ENCODE data around the gene RNU6-9.

RNU6-9 gene

DNA sequence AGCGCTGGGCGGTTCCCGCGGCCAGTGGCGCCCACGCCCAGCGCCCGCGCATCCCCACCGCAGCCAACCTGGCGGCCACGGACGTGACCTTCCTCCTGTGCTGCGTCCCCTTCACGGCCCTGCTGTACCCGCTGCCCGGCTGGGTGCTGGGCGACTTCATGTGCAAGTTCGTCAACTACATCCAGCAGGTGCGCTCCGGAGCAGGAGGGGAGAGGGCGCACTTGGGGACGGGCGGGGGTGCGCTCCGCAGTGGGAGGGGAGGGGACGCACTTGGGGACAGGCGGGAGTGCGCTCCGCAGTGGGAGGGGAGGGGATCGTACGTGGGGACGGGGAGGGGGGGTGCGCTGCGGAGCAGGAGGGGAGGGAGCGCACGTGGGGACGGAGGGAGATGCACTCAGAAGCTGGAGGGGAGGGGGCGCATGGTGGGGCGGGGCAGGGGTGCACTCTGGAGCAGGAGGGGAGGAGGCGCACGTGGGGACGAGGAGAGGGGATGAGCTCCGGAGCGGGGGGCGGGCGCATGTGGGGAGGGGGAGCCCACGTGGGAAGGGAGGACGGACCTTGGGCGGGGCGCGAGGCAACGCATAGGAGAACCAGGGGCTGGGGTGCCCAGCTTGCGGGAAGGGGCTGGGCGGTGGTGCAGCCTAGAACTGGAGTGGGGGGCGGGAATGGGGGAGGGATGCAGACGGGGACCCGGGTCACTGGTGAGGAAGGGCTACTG lies 25.4 kb downstream of the RNU6-9 start:
- DNase-seq (ENCODE audit: low read depth in 2 of 2): no peak

DNA sequence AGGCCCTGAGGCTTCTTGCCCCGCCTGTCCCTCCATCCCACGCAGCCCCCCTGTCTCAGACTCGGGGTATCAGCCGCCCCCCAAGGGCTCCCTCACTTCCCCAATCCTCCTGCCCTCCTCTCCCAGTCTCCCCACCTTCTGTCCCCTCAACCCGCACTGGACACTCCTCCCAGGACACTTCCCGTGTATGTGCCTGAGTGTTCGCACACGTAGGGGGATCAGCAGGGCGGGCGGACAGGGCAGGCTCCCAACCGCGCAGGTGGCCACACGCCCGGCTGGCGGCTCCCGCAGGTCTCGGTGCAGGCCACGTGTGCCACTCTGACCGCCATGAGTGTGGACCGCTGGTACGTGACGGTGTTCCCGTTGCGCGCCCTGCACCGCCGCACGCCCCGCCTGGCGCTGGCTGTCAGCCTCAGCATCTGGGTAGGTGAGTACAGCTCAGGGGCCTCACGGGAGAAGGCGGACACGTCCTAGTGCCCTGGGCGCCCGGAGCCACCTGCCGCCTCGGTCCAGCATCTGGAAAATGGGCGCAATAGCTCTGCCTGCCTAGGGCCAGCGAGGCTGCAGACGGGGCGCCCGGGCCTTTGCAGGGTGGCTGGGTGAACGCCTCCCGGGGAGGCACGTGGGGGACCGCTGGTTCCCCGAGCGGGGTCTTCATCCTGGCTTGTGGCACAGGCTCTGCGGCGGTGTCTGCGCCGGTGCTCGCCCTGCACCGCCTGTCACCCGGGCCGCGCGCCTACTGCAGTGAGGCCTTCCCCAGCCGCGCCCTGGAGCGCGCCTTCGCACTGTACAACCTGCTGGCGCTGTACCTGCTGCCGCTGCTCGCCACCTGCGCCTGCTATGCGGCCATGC lies 26.1 kb downstream of the RNU6-9 start:
- no peak for DNase-seq (ENCODE audit: low read depth in 2 of 2)

DNA sequence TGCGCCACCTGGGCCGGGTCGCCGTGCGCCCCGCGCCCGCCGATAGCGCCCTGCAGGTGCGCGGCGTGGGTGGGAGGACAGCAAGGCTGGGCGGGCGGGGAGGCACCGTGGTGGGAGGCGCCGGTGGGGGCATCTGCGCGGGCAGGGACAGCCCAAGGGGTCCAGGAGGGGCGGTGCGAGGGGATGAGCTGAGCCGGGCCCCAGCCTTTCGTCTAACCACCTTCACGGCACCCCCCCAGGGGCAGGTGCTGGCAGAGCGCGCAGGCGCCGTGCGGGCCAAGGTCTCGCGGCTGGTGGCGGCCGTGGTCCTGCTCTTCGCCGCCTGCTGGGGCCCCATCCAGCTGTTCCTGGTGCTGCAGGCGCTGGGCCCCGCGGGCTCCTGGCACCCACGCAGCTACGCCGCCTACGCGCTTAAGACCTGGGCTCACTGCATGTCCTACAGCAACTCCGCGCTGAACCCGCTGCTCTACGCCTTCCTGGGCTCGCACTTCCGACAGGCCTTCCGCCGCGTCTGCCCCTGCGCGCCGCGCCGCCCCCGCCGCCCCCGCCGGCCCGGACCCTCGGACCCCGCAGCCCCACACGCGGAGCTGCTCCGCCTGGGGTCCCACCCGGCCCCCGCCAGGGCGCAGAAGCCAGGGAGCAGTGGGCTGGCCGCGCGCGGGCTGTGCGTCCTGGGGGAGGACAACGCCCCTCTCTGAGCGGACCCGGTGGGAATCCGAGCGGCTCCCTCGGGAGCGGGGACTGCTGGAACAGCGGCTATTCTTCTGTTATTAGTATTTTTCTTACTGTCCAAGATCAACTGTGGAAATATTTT lies 27.0 kb downstream of the RNU6-9 start:
- DNase-seq (ENCODE audit: low read depth in 2 of 2): peak in 1 of 2 donors; percentile 65

DNA sequence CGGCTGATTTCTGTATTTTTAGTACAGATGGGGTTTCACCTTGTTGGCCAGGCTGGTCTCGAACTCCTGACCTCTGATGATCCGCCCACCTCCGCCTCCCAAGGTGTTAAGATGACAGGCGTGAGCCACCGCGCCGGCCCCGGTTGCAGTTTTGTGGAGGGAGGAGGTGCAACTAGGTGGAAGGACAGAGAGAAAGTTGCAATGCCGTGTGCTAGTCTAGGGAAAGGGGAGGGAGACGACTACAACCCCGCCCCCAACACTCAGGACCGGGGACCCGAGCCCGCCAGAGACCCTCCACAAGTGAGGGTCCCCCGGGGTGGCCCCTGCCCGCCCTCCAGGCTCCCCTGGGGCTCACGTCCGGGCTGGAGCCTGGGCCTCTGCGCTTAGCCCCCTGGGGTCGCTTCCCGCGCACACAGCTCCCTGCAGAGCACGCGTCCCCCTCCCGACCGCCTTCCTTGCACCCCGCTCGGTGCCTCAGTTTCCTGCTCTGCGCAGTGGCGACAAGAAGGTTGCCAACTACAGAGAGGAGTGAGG lies 31.3 kb downstream of the RNU6-9 start:
- DNase-seq (ENCODE audit: low read depth in 2 of 2): no peak

DNA sequence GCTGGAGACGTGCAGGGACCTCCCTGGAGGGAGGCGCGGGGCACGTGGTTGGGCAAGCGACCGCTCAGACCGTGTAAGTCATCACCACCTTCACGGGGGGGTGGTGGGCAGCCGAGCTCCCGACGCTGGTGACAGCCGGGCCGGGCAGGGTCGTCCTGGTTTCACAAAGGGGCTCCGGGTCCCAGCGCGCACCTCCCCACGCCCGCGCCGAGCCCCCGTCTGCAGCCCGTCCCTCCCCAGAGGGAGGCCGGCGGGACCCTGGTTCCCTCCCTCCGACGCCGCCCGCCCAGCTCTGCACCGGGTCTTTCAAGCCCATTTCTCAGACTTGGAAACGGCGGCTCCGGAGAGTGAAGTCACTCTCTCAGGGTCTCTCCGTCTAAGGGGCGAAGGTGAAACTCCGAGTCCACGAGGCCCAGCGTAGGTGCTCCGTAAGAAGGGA lies 31.8 kb downstream of the RNU6-9 start:
- no peak for DNase-seq (ENCODE audit: low read depth in 2 of 2)

DNA sequence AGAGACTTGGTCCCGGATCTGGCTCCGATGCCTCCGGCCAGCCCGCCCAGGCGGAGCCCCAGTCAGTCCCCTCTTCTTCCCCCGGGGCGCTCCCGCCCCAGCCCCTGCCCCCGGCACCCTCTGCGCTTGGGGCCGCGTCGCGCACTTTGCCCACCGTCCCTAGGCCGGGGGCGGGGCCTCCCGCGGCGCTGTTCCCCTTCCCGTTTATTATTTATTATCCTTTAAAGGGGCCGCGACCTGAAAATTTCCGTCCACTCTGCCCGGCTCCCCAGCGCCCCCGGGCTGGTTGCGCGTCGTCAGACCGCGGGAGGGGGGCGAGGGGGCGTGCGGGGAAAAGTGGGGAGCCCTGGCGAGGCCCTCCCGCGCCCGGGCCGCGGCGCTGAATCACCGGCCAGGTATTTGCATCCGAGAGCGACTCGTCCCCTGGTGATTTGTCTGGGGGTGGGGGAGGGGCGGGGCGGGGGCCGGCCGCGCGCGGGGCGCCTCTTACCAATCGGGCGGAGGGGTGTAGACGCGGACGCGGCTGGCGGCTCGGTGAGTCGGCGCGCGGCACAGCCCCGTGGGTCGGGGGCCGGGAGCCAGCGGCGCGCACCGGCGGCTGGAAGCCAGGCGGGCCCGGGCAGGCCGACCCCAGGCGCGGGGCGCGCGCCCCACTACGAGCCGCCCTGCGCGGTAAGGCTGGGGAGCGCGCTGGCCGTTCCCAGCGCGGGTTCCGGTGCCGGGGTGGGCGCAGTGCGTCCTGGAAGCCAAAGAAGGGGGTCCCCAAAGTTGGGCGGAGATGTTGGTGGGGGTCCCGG lies 32.4 kb downstream of the RNU6-9 start, which contains the start of gene ARID3A:
Gene ARID3A, plus strand, starts transcription at position 510 of the 797 bp plus-strand sequence. CDS start 3,494 bp downstream, outside the sequence.
- DNase-seq (ENCODE audit: low read depth in 2 of 2): peak in 1 of 2 donors; percentile 73

DNA sequence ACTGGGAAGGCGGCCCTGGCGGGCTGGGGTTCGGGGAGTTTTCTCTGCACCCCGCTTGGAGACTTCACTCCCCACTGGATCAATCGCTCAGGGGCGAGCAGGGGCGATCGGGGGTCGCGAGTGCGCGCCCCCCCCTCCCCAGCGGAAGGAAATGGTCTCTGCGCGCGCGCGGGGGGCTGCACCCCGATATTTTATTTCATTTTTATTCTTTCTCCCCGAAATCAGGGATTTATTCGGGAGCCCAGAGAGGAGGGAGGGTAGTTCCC lies 33.0 kb downstream of the RNU6-9 start:
- no peak for DNase-seq (ENCODE audit: low read depth in 2 of 2)

DNA sequence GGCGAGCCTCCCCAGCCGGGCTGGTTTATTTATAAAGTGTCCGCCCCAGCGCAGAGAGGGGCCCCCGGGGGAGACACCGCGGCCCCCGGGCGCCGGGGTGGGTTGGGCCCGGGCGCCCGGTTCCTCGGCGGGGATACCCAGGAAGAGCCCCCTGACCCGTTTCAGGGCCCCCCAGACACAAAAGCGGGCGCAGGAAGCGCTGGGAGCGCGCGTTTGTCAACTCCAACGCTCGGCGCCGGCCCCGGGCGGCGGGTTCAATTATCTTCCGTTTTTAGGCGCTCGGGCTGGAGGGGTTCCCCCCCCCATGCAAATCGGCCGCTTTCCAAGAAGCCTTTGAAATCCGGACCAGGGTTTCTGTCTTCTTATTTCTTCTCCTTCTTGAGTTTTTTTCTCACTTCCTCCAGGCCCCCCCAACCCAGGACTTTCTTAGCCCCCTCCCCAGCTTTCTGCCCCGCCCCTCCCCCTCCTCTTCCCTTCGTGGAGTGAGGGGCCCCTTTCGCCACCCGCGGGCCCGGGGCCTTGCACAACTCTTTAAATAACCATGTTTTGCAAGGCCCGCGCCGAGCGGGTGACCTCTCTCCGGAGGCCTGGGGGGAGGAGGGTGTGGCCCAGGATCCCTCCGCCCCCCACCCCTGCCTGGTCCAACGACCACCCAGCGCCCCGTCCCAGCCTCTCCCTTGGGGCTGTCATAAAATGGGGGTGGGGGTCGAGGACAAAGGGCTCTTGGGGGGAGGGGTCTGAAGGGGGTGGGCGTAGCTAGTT lies 33.5 kb downstream of the RNU6-9 start:
- DNase-seq (ENCODE audit: low read depth in 2 of 2): no peak

DNA sequence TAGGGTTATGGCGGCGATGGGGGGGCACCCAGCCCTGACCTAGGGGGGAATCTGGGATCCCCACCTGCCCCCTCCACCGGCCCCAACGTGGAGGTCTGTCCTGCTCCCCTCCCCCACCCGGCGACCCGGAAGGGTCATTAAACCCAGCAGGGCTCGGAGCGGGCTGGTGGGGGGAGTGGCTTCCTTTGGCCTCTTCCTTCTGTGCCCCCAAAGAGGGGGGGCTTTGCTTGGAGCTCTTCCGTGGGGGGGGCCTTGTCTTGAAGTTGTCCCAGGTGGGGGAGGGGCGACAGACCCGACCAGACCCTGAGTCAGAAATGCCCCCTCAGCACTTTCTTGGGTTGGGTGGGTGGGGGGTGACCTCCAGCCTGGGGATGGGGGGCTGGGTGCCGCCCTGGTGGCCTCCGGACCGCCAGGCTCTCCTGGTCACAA lies 34.1 kb downstream of the RNU6-9 start:
- no peak for DNase-seq (ENCODE audit: low read depth in 2 of 2)

DNA sequence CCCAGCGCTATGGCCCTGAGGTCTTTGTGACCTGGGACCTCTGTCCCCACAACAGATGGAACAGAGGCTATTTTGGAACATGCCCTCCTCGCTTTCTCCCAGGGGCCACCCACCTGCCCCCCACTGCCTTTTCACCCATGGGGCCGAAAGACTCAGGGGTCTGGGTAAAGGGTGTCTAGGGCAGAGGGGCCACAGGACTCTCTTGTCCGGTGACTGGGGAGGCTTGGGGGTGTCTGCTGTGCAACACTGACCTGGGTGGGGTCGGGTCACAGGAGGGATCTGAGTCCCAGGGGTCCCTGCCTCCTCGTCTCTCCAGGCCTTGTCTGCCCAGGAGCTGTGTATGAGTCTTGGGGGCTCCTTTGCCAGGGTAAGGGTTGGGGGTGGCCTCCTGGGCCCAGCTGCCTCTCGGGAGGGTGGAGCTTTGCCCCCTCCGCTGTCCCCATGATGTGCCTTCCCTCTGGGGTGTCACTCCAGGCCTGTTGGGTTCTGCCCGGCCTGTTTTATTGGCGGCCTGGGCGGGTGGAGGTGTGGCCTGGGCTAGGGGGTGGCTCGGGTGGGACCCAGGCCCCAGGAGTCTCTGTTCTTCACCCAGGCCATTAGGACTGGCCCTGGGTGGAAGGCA lies 34.6 kb downstream of the RNU6-9 start:
- no peak for DNase-seq (ENCODE audit: low read depth in 2 of 2)

DNA sequence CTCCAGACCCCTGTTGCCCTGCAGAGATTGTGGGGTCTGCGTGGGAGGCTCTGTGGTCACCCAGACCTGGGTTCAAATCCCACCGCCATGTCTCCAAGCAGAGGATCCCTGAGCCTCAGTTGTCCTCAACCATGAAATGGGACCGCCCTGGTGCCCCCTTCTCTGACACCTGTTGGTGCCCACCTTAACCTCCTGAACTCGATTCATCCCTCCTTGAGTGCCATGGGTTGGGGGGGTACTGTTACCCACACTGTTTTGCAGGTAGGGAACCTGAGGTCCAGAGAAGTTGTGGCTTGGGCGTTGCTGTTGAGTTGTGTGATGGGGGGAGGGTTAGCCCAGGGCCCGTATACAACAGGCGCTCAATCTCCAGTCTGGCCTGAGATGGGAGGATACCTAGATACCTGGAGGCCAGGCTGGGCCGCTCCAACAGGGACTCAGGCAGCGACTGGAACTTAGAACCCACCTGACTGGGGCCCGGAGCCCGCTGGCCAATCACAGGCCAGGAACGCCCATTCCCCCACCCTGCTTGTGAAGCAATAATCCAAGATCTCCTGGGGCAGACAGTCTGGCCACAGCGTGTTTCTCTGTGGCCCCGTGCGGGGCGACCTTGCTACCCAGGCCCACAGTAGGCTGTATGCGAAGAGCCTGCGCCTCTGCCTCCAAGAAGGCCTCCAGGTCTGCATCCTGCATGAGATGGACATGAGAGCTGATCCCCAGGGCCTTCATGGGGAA lies 35.4 kb downstream of the RNU6-9 start:
- DNase-seq (ENCODE audit: low read depth in 2 of 2): no peak

DNA sequence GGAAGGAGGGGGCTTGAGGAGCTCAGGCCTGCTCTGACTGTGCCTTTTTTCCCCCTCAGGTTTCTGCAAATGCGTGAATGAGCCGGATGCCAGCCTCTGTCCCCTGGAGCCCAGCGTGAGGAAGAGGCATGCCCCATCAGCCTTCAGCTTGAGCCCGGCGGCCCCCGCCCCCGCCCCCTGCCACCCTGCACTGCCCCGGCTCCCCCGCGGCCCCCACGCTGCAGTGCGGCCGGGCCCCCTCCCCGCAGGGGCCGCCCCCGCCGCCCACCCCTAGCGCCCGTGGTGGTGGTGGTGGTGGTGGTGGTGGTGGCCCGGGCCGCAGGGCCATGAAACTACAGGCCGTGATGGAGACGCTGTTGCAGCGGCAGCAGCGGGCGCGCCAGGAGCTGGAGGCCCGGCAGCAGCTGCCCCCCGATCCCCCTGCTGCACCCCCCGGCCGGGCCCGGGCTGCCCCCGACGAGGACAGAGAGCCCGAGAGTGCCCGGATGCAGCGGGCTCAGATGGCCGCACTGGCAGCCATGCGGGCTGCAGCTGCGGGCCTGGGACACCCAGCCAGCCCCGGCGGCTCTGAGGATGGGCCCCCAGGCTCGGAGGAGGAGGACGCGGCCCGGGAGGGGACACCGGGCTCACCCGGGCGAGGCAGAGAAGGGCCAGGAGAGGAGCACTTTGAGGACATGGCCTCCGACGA lies 36.1 kb downstream of the RNU6-9 start:
- no peak for DNase-seq (ENCODE audit: low read depth in 2 of 2)

DNA sequence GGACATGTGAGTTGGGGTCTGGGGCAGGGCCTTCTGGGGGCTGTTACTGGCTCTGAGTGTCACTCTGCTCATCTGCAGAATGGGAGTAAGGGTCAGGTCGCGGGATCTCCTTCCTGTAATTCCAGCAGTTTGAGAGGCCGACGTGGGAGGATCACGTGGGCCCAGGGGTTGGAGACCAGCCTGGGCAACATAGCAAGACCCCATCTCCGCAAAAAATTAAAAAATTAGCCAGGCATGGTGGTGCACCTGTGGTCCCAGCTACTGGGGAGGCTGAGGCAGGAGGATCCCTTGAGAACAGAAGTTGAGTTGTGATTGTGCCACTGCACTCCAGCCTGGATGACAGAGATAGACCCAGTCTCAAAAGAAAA lies 36.6 kb downstream of the RNU6-9 start:
- DNase-seq (ENCODE audit: low read depth in 2 of 2): no peak

DNA sequence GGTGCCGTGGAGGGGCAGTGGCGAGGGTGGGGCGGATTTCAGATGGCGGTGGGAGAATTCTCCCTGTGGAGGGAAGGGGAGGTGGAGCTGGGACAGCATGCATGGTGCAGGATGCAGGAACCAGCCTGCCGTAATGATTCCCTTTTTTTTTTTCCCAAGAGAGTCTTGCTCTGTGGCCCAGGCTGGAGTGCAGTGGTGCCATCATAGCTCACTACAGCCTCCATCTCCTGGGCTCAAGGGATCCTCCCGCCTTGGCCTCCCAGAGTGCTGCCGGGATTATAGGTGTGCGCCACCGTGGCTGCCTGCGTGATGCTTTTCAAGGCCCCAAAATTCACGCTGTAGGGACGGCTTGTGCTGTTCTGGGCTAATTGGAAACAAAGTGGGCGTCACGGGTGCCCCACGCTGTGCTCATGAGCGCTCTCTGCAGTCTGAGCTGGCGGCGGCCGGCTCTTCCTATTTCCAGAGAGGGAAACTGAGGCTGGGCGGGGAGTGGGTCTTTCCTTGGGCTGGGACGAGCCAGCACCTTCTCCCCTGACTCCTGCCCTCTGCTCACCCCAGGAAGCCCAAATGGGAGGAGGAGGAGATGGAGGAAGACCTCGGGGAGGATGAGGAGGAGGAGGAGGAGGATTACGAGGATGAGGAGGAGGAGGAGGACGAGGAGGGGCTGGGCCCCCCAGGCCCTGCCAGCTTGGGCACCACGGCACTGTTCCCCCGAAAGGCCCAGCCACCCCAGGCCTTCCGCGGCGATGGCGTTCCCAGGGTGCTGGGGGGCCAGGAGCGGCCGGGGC lies 38.8 kb downstream of the RNU6-9 start:
- no peak for DNase-seq (ENCODE audit: low read depth in 2 of 2)

DNA sequence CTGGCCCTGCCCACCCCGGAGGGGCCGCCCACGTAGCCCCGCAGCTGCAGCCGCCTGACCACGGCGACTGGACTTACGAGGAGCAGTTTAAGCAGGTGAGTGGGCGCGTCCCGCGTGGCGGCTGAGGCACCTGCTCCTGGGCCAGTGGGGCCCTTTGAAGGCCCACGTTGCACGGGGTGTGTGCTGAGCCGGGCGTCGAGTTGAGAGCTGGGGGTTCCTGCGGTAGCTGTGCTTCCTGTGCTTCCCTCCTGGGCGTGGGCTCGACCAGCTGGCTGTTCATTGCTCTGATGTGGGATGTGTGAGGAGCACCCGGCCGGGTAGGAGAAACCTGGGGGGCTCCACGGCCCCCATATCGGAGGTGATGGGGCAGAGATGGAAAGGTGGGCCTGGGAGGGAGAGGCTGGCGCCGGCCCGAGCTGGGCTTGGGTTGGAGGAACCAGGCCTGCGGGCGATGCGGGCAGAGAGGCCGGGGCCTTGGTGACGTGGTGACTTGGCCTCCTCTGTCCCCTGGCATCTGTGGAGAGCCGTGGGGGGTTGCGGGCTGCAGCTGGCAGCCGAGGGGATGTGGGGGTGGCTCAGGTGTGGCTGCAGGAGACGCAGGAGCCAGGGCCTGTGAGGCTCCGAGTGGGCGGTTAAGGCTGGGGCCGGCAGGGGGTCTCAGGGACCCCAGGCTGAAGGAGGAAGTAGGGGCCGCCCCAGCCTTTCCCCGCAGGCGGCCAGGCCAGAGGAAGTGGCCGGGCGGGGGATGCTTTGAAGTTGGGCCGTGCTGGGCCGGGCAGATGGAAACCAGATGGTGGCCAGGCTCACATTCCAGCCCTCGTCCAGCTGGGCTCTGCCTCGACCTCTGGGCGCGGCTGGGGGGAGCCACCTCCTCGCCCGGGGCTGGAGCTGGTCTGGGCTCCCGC lies 39.6 kb downstream of the RNU6-9 start:
- DNase-seq (ENCODE audit: low read depth in 2 of 2): no peak

DNA sequence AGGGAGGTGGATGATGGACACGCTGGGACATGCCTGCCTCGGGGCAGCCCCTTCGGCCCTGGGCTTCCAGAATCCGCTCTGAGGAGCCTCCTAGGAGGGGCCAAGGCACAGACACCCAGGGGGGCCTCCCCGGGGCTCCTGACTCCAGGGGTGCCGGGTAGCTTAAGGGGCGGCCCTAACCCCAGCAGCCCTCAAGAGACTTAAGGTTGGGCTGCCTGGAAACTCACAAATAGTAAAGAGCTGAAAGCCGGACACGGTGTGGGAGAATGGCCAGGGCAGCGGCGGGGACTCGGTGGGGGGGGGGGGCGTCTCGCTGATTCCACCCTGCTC lies 40.2 kb downstream of the RNU6-9 start:
- no peak for DNase-seq (ENCODE audit: low read depth in 2 of 2)

DNA sequence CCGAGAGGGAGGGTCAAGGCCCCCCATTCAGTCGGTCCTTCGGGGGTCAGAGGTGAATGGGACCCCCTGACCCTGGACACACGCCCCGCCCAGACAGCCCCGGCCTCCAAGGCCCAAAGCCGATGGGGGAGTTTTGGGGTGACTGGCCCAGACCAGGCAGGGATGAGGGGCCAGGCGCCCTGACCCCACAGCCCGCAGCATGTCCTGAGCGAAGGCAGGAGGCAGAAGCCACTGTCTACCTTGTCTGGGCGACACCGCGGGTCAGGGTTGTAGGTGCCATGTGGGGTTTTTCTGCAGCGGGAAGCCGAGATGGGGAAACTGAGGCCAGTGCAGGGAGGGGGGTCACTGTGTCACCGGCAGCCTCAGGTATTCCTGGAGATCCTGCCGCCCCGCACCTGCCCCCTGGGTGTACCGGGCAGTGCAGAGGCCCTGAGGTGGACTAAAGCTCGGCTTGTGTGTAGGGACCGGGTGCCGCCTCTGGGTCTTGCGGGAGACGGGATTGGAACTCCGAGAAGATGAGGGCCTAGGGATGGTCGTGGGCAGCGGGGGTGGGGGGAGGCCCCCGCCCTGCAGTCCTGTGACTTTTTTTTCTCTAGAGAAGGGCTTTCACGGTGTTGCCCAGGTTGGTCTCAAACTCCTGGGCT lies 41.0 kb downstream of the RNU6-9 start:
- DNase-seq (ENCODE audit: low read depth in 2 of 2): no peak
